AG09319 (cell line): Measurements from ENCODE around the gene YDJC.

Source experiments
- DNase-seq: peaks from one replicate; pipeline ENCODE4 v3.0.0-alpha.2; 2010; ENCODE audit warnings: low read depth; ENCODE audit errors: extremely low read depth
- TF ChIP-seq, protein P1 (sequence below): IDR thresholded peaks from 2 replicates; pipeline ENCODE4 v1.5.1; 2011; ENCODE audit warnings: low read depth, mild to moderate bottlenecking, inconsistent platforms, low read length, moderate library complexity

The YDJC gene

DNA sequence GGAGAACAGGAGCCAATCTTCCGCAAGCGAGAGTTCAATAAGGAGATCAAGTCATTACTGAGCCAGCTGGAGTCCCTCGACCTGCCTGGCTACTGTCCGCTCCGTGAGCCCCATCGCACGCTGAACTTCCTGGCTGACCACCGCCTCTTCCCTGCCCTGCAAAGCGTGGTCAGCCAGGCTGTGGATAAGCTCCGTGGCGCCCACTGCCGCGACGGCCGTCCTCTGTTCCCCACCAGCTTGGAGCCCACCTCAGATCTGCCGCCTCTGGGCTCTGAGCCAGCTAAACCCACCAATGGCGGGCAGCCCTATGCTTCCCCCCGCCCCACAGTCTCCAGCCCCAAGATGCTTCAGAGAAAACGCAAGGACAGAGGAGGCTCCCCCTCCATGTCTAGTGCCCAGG, 5.0 kb upstream of the YDJC start:
- no peak for DNase-seq
- TF ChIP-seq, protein P1, sequence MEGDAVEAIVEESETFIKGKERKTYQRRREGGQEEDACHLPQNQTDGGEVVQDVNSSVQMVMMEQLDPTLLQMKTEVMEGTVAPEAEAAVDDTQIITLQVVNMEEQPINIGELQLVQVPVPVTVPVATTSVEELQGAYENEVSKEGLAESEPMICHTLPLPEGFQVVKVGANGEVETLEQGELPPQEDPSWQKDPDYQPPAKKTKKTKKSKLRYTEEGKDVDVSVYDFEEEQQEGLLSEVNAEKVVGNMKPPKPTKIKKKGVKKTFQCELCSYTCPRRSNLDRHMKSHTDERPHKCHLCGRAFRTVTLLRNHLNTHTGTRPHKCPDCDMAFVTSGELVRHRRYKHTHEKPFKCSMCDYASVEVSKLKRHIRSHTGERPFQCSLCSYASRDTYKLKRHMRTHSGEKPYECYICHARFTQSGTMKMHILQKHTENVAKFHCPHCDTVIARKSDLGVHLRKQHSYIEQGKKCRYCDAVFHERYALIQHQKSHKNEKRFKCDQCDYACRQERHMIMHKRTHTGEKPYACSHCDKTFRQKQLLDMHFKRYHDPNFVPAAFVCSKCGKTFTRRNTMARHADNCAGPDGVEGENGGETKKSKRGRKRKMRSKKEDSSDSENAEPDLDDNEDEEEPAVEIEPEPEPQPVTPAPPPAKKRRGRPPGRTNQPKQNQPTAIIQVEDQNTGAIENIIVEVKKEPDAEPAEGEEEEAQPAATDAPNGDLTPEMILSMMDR, result no peak

DNA sequence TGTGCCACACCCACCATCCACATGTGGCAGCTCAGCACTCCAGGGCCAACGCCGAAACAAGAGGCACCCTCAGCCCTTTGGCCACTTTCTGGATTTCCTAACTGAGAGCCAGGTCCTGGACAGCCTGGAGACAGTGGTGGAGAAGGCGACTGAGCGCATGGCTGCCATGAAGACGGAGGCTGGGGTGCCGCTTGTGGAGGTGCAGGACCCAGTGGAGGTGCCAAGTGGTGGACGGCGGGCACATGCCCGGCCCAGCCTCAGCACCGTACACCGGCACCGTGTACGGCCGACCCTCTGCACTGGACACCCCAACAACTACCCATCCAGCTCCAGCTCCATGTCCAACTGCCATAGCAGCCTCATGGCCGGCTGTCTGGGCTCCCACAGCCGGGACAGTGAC, 4.3 kb upstream of the YDJC start:
- TF ChIP-seq, protein P1, result no peak
- DNase-seq, result no peak

DNA sequence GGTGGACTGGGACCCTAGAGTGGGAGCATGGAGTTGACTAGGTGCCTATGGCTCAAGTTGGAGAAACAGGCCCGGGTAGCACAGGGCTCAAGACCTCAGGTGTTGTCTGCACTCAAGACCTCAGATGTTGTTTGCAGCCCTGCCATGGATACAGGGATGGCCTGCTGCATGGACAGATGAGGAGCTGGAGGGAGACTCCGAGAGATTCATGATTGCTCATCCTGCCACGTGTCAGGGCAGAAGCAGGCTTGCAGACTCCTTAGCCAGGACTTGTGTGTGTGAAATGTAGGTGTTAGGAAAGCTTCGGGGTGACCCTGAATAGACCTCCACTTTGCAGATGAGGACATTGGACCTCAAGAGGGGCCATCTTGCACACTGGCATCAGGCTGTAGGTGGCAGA, 3.7 kb upstream of the YDJC start:
- DNase-seq, result no peak
- TF ChIP-seq, protein P1, result no peak

DNA sequence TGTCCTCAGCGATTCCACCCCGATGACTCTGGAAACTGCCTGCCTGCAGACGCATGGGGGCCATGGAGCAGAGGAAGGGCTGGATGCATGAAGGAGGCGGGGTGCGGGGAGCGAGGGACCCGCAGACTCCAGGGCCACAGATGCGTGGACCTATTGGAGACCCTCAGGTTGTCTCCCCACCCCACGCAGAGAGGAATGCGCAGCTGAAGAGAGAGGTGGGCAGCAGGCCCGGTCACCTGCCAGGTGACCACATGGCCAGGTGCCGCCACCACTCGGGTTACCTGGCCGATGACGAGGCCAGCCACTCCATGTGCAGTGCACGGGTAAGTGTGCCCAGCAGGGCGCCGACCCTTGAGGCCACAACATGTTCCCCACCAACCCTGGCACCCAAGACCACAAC, 3.1 kb upstream of the YDJC start:
- TF ChIP-seq, protein P1, result no peak
- no peak for DNase-seq

DNA sequence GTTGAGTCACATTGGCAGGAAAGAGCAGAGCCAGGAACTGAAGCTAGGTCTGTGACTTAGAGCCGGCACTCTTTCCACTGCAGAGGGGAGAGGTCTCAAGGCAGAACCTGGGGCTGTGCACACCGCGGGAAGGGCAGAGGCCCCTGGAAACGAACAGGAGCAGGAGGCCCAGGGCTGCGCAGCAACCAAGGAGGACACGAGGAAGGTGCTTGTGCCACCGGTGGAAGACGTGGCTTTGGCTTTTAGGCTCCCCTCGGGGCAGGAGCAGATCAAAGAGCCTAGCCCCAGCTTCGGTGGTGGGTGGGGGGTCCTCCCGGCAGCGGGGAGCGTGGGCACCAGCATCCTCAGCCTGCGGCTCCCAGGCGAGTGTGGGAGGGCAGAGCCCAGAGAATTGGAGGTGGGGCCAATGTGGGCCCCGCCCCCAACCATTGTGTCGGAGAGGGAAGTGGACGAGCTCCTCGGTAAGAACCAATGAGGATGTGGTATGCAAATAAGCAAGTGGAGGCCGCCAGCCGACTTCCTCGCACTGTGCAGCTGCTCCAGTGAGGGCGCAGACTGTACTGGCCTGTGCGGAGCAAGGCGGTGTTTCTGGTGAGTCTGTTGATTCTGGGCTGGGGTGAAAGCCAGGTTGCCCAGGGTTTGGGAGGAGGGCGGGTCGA, 2.5 kb upstream of the YDJC start, which contains the start of gene CCDC116:
Gene CCDC116, plus strand, starts transcription at position 524 of the 659 bp plus-strand sequence. CDS start 422 bp downstream, outside the sequence.
- no peak for DNase-seq
- TF ChIP-seq, protein P1, result no peak

DNA sequence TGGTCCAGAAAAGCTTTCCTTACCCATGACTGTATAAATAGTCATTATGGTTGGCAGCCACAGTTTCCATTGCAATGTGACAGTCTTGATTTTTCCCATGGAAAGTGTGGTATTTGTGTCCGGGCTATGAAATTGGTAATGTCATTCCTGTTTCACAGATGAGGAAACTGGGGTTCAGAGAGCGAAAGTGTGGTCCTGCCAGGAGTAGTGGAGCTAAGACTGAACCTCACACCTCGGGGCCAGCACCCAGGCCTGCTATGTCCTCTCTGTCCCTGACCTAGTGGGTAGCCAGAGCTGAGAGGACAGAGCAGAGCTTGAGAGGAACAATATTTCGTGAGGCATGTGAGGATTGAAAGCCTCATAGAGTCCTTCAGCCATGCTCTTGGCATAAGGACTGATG, 1.2 kb upstream of the YDJC start:
- no peak for DNase-seq
- TF ChIP-seq, protein P1, result no peak

DNA sequence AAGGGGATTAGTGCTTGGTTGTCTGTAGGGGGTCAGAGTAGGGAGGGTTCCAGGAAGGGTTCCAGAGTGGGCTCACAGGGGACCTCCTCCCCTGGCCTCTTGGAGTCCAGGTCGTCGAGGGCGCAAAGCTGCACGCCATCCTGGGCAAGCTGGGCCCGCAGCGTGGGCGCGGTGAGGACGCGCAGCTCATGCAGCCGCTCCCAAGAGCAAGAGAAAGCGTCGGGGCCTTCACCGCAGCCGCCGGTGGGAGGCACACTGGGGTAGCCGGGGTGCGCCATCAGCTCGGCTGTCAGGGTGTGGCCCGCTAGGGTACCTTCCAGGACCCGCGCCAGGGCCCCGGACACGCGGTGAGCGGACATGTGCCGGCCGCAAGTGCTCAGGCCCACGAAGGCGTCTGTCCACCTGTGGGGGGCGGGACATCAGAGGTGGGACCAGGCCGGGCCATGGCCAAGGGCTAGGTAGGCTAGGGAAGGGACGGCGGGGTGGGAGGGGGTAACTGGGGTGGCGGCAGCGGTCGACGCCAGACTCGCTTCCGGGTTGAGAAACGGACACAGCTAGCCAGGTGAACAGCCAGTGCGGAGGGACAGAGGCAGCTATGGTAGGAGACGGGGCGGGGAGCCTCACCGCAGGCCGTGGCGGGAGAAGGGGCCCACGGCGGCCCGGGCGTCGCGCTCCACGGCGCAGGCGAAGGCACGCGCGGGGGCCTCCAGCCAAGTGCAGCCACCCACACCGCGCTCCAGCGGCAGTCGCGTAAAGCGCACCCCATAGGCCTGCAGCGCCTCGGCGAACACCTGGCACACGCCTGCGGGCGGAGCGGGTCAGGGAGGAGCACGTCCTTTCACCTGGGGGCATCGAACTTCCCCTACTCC, 1.2 kb downstream of the YDJC start:
- DNase-seq, result no peak
- TF ChIP-seq, protein P1, result no peak
